NCI-H446 (cell line): ENCODE measurements around the gene PNPLA6.
"Not testable (repeated sequence)": the region's sequence is repeated elsewhere in the genome, so short reads cannot be mapped to it uniquely, and the experiment has no call there.

Source experiments
- DNase-seq, 2 experiments: peaks; one replicate each; lab custom pipeline; 2025; lab: John Stamatoyannopoulos, UW

Gene PNPLA6

GRCh38 chr19:7556696-7557315 lies 21.3 kb downstream of the PNPLA6 start:
- DNase-seq: no peak

- no peak for DNase-seq
Measured at GRCh38 chr19:7558667-7559066, 23.1 kb downstream of the PNPLA6 start.

DNA sequence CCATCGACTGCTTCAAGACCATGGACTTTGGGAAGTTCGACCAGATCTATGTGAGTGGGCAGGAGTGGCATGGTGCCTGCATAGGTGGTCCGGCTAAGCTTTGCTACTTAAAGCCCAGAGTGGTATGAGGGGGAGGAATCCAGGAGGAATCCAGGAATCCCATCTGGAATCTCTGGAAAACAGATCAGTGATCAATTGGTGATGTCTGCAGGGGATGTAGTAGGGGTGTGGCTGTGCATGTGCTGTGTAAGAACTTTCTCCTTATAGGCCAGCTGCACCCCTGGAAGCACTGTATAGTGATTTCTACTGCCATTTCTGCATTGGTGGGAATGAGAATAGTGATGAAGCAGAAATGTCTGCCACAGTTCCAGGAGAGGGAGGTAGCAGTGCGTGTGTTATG lies 23.6 kb downstream of the PNPLA6 start:
- DNase-seq: no peak

- DNase-seq: no peak
Measured at GRCh38 chr19:7560255-7560654, 24.7 kb downstream of the PNPLA6 start.

DNA sequence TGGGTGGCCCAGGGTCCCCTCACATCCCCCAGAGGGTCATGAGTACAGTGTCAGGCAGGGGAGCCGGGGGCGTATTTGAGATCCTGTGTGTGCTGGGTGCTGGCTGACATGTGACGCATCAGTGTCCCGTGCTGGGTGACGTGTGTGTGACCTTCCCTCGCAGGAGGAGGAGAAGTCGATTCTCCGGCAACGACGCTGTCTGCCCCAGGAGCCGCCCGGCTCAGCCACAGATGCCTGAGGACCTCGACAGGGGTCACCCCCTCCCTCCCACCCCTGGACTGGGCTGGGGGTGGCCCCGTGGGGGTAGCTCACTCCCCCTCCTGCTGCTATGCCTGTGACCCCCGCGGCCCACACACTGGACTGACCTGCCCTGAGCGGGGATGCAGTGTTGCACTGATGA lies 25.8 kb downstream of the PNPLA6 start:
- DNase-seq: no peak

- DNase-seq: no peak
Measured at GRCh38 chr19:7562646-7563393, 27.3 kb downstream of the PNPLA6 start.

- DNase-seq: no peak
Measured at GRCh38 chr19:7564866-7565265, 29.3 kb downstream of the PNPLA6 start.

- DNase-seq: no peak
Measured at GRCh38 chr19:7565332-7565731, 29.8 kb downstream of the PNPLA6 start.

GRCh38 chr19:7570761-7571160 lies 35.2 kb downstream of the PNPLA6 start:
- no peak for DNase-seq

- DNase-seq: no peak
Measured at GRCh38 chr19:7575434-7576040, 40.0 kb downstream of the PNPLA6 start.

DNA sequence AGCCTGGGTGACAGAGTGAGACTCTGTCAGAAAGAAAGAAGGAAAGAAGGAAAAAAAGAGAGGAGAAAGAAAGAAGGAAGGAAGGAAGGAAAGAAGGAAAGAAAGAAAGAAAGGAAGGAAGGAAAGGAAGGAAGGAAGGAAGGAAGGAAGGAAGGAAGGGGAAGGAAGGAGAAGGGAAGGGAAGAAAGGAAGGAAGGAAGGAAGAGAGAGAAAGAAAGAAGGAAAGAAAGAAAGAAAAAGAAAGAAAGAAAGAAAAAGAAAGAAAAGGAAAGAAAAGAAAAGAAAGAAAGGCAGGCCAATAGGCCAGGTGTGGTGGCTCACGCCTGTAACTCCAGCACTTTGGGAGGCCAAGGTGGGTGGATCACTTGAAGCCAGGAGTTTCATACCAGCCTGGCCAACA lies 41.9 kb downstream of the PNPLA6 start:
- DNase-seq: not testable (repeated sequence)

GRCh38 chr19:7578127-7578526 lies 42.6 kb downstream of the PNPLA6 start:
- DNase-seq: no peak

GRCh38 chr19:7579182-7579581 lies 43.7 kb downstream of the PNPLA6 start:
- DNase-seq: no peak

DNA sequence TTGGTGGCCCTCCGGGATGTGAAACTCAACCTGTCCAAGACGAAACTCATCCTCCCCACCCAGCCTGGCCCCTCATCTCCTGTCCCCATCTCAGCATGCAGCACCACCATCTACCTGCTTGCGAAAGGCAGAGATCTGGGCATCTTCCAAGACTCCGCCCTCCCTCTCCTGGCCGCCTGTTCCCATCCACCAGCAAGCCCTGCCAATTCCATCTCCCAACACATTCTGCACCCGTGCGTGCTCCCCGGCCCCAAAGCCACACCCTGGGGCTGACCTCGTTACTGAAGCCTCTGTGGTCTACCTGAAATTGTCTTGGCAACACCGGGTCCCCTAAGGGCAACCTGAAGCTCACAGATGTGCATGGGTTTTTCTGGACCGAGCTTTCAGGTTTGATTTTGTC lies 46.9 kb downstream of the PNPLA6 start:
- DNase-seq: no peak

- no peak for DNase-seq
Measured at GRCh38 chr19:7589822-7590221, 54.3 kb downstream of the PNPLA6 start.

DNA sequence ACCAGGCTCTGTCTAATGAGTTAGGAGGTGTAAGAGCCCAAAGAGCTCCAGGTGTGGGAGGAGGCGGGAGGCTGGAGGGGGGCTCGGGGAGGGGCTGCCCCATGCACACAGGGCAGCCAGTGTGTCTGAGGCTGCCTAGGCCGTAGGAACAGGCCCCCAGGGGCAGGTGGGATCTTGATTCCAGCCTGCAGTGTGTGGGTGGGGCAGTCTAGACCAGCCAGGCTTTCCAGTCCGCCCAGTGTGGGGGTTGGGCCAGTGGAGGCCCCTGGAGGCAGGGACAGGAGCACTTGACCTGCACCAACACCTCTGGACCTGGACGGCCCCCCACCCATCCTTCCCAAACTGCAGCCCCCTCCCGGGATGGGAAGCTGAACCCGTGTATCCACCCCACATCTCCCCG lies 54.7 kb downstream of the PNPLA6 start:
- no peak for DNase-seq

DNA sequence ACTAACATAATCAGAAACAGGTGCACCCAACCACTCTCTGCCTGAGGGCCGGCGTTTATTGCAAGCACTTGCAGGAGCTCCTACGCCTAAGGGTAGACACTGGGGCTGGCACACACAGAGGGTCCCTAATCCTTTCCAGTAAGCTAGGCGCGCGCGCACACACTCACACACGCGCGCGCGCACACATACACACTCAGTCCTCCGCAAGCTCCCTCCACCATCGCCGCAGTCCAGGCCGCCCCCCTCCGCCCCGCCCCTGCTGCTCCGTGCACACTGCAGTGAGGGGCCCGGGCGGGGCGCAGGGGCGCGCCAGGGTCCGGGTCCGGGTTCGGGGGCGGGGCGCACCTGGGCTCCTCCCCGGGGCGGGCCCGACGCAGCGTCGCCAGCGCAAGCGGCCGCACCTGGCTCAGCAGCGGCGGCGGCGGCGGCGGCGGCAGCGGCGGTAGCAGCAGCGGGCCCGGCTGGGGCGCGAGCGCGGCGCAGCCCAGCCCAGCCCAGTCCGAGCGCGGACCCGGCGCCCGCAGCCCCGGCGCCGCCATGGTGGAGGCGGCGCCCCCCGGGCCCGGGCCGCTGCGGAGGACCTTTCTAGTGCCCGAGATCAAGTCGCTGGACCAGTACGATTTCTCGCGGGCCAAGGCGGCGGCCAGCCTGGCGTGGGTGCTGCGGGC lies 60.1 kb downstream of the PNPLA6 start, which contains the start of gene CAMSAP3:
Gene CAMSAP3 (plus strand): TSS at position 398 of the 668 bp plus-strand sequence. CDS start 140 bp downstream, at position 538.
- DNase-seq: peak in 1 of 2 experiments; percentile 33

- DNase-seq: no peak
Measured at GRCh38 chr19:7596211-7596937, 60.9 kb downstream of the PNPLA6 start.

GRCh38 chr19:7597689-7598088 lies 62.2 kb downstream of the PNPLA6 start:
- no peak for DNase-seq

DNA sequence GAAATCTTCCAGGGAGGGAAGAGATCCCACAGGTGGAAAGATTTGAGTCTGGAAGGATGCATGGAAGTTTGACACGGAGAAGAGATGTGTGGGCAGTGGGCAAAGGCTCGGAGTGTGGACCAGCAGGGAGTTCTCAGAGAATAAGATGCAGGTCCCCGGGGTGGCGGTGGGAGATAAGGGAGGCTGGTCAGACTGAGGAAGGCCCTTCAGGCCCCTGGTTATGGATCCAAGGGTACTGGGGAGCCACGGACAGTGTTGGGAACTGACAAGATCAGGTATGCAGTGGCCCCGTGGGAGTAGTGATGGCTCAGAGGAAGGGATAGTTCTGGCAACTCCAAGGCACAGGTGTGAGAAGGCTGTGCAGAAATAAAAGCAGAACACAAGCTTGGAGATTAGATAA lies 62.7 kb downstream of the PNPLA6 start:
- DNase-seq: no peak

DNA sequence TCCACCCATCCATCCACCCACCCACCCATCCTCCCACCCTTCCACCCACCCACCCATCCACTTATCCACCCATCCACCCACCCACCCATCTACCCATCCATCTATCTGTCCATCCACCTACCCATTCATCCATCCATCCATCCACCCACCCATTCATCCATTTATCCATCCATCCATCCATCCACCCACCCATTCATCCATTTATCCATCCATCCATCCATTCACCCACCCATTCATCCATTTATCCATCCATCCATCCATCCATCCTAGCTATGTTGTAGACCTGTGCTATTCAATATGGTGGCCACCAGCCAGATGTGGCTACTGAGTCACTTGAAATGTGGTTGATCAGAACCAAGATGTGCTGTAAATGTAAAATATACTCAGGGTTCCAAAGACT lies 65.2 kb downstream of the PNPLA6 start:
- DNase-seq: no peak
